HCT116 (cell line): ENCODE data around the gene COX6B2. TPM values are rescaled to one million over a fixed set of nuclear protein-coding genes. Genes with fewer than 3 reads are reported as not detected.

ENCODE experiments used
- ATAC-seq: fragments of 200-7000 bp; cut with Tn5 transposase; 2 replicates; pipeline ENCODE4 v1.9.1; 2020; ENCODE audit warnings: mild to moderate bottlenecking, moderate library complexity
- BruUV-seq: library from RNA; stranded (reverse); fragments of 400-500 nt; replicated peaks from 2 replicates; lab custom pipeline; 2021; lab: Mats Ljungman, UMichigan
- CTCF ChIA-PET: fragments of 300-600 bp; sonication (Branson Sonifier 250); formaldehyde crosslinking; loops from one replicate; lab custom pipeline; 2021; ENCODE audit warnings: antibody characterized with exemption; lab: Charles Lee
- POLR2A ChIA-PET: fragments of 300-600, 350-600 bp; sonication (Branson Sonifier 250); formaldehyde crosslinking; loops from one replicate; lab custom pipeline; 2021; ENCODE audit warnings: antibody characterized with exemption; lab: Charles Lee
- RAD21 ChIA-PET, 2 experiments: fragments of 300-600 bp; sonication (Branson Sonifier 250); formaldehyde crosslinking; loops; one replicate each; lab custom pipeline; 2023; ENCODE audit warnings: low total read pairs in 2 of 2; ENCODE audit not compliant: uncharacterized antibody in 2 of 2, unreplicated experiment in 2 of 2, low non-redundant PET in 1 of 2; lab: Charles Lee
- DNase-seq: peaks from one replicate; pipeline ENCODE4 v3.0.0-alpha.2; 2010; ENCODE audit warnings: low read depth, low spot score
- H2AFZ ChIP-seq: fragments of 200-600 bp; shearing (Covaris generic), sonication (generic); 2 replicates; pipeline ENCODE4 v1.6.1; 2017; ENCODE audit warnings: low read depth, mixed run types, mixed read lengths, antibody characterized with exemption, low read length; ENCODE audit not compliant: poor library complexity, severe bottlenecking
- H3K27ac ChIP-seq: 2 replicates; pipeline ENCODE4 v1.5.1; 2012; ENCODE audit warnings: low read depth, low read length
- H3K27me3 ChIP-seq: fragments of 200-600 bp; sonication (generic); 2 replicates; pipeline ENCODE4 v1.6.1; 2016; ENCODE audit warnings: mixed run types, low read length, mixed read lengths; ENCODE audit not compliant: insufficient read depth
- H3K36me3 ChIP-seq, 2 experiments: fragments of 200-500 bp in 1 of 2; fragments of 200-600 bp in 1 of 2; sonication (Bioruptor generic) in 1 of 2; sonication (generic) in 1 of 2; 2 replicates each; pipeline versions ENCODE4 v1.5.1 to v1.6.1; 2014 to 2016; ENCODE audit warnings: low read length in 2 of 2, inconsistent platforms in 1 of 2, mixed read lengths in 1 of 2, mixed run types in 1 of 2; ENCODE audit not compliant: insufficient read depth in 2 of 2, control insufficient read depth in 1 of 2
- H3K4me1 ChIP-seq, 2 experiments: fragments of 200-600 bp in 1 of 2; sonication (generic) in 1 of 2; 2 replicates each; pipeline versions ENCODE4 v1.5.1 to v1.6.1; 2012 to 2017; ENCODE audit warnings: low read length in 2 of 2, inconsistent platforms in 1 of 2, mild to moderate bottlenecking in 1 of 2, mixed read lengths in 1 of 2, mixed run types in 1 of 2, moderate library complexity in 1 of 2; ENCODE audit not compliant: insufficient read depth in 2 of 2, control insufficient read depth in 1 of 2
- H3K4me2 ChIP-seq: fragments of 200-600 bp; sonication (generic); 2 replicates; pipeline ENCODE4 v1.6.1; 2017; ENCODE audit warnings: mixed run types, low read length, mixed read lengths
- H3K4me3 ChIP-seq, 2 experiments: fragments of 200-600 bp in 1 of 2; sonication (generic) in 1 of 2; replicated peaks in 1 of 2; 2 replicates each; pipeline ENCODE4 v1.5.1; 2011 to 2016; ENCODE audit warnings: low read length in 2 of 2, control low read depth in 1 of 2, low read depth in 1 of 2, mild to moderate bottlenecking in 1 of 2, mixed read lengths in 1 of 2, mixed run types in 1 of 2
- H3K79me2 ChIP-seq: fragments of 200-600 bp; sonication (generic); 2 replicates; pipeline ENCODE4 v1.6.1; 2017; ENCODE audit warnings: mild to moderate bottlenecking, mixed run types, low read length, moderate library complexity, mixed read lengths; ENCODE audit not compliant: insufficient read depth
- H3K9ac ChIP-seq: fragments of 200-600 bp; sonication (generic); 2 replicates; pipeline ENCODE4 v1.6.1; 2016; ENCODE audit warnings: low read length, mixed read lengths
- H3K9me2 ChIP-seq: fragments of 200-600 bp; sonication (generic), shearing (Covaris generic); 2 replicates; pipeline ENCODE4 v1.6.1; 2017; ENCODE audit warnings: mixed run types, mild to moderate bottlenecking, moderate library complexity; ENCODE audit not compliant: insufficient read depth
- H3K9me3 ChIP-seq, 2 experiments: fragments of 200-500 bp in 1 of 2; fragments of 200-600 bp in 1 of 2; sonication (Bioruptor generic) in 1 of 2; sonication (generic) in 1 of 2; 2 replicates each; pipeline ENCODE4 v1.6.1; 2014 to 2017; ENCODE audit warnings: low read length in 2 of 2, mixed read lengths in 2 of 2, inconsistent platforms in 1 of 2, low read depth in 1 of 2, mild to moderate bottlenecking in 1 of 2, mixed run types in 1 of 2, moderate library complexity in 1 of 2; ENCODE audit not compliant: control insufficient read depth in 1 of 2, insufficient read depth in 1 of 2
- H4K20me1 ChIP-seq: fragments of 200-600 bp; sonication (generic), shearing (Covaris generic); 2 replicates; pipeline ENCODE4 v1.6.1; 2017; ENCODE audit warnings: mixed run types, mild to moderate bottlenecking, moderate library complexity; ENCODE audit not compliant: insufficient read depth
- ATF3 ChIP-seq: IDR thresholded peaks from 2 replicates; pipeline ENCODE4 v1.6.1; 2012
- CBX3 ChIP-seq: IDR thresholded peaks from 2 replicates; pipeline ENCODE4 v1.6.1; 2012; ENCODE audit warnings: low read depth
- CTCF ChIP-seq, 3 experiments: fragments of 200-600 bp in 1 of 3; sonication (generic) in 1 of 3; IDR thresholded peaks in 2 of 3; conservative IDR thresholded peaks in 1 of 3; 2 replicates each; pipeline ENCODE4 v1.5.1; 2012 to 2017; ENCODE audit warnings: low read depth in 2 of 3, low read length in 2 of 3, antibody characterized with exemption in 1 of 3, borderline replicate concordance in 1 of 3, control low read depth in 1 of 3, mild to moderate bottlenecking in 1 of 3, mixed read lengths in 1 of 3, mixed run types in 1 of 3, moderate library complexity in 1 of 3; ENCODE audit not compliant: insufficient read depth in 1 of 3
- EGR1 ChIP-seq: IDR thresholded peaks from 2 replicates; pipeline ENCODE4 v1.6.1; 2012; ENCODE audit warnings: low read depth
- ELF1 ChIP-seq: IDR thresholded peaks from 2 replicates; pipeline ENCODE4 v1.6.1; 2012; ENCODE audit warnings: low read depth, borderline replicate concordance
- EZH2 ChIP-seq: fragments of 200-600 bp; sonication (generic); IDR thresholded peaks from 2 replicates; pipeline ENCODE4 v1.6.1; 2017; ENCODE audit warnings: antibody characterized with exemption, mixed run types
- EZH2phosphoT487 ChIP-seq: fragments of 200-600 bp; IDR thresholded peaks from 2 replicates; pipeline ENCODE4 v1.6.1; 2018; ENCODE audit warnings: antibody characterized with exemption, borderline replicate concordance
- FOSL1 ChIP-seq: IDR thresholded peaks from 2 replicates; pipeline ENCODE4 v1.6.1; 2012; ENCODE audit warnings: low read depth
- MAX ChIP-seq: IDR thresholded peaks from 2 replicates; pipeline ENCODE4 v1.6.1; 2012
- POLR2A ChIP-seq: IDR thresholded peaks from 2 replicates; pipeline ENCODE4 v1.7.0; 2011; ENCODE audit warnings: borderline replicate concordance; ENCODE audit not compliant: insufficient read depth, insufficient read length; ENCODE audit errors: extremely low read depth
- RAD21 ChIP-seq: IDR thresholded peaks from 2 replicates; pipeline ENCODE4 v1.6.1; 2012; ENCODE audit warnings: low read depth, mild to moderate bottlenecking
- REST ChIP-seq: IDR thresholded peaks from 2 replicates; pipeline ENCODE4 v1.6.1; 2012; ENCODE audit warnings: low read depth
- SIN3A ChIP-seq: IDR thresholded peaks from 2 replicates; pipeline ENCODE4 v1.6.1; 2012; ENCODE audit warnings: low read depth
- SP1 ChIP-seq: IDR thresholded peaks from 2 replicates; pipeline ENCODE4 v1.6.1; 2012; ENCODE audit warnings: low read depth
- SRF ChIP-seq: IDR thresholded peaks from 2 replicates; pipeline ENCODE4 v1.6.1; 2012; ENCODE audit warnings: low read depth
- TCF7L2 ChIP-seq: IDR thresholded peaks from 2 replicates; pipeline ENCODE4 v1.7.0; 2011; ENCODE audit warnings: borderline replicate concordance, inconsistent platforms; ENCODE audit not compliant: insufficient read depth, insufficient read length; ENCODE audit errors: extremely low read depth
- YY1 ChIP-seq: IDR thresholded peaks from 2 replicates; pipeline ENCODE4 v1.6.1; 2011; ENCODE audit warnings: low read length, low read depth, moderate library complexity, mild to moderate bottlenecking; ENCODE audit not compliant: insufficient replicate concordance; ENCODE audit errors: extremely low read depth
- ZBTB33 ChIP-seq: IDR thresholded peaks from 2 replicates; pipeline ENCODE4 v1.6.1; 2011; ENCODE audit warnings: mild to moderate bottlenecking, low read length, moderate library complexity; ENCODE audit not compliant: insufficient replicate concordance; ENCODE audit errors: extremely low read depth
- ZNF274 ChIP-seq: fragments of 200-500 bp; sonication (Bioruptor generic); IDR thresholded peaks from 2 replicates; pipeline ENCODE4 v1.6.1; 2014; ENCODE audit warnings: mild to moderate bottlenecking, low read depth, low read length, inconsistent platforms
- intact Hi-C: fragments of 100-400 bp; cut with micrococcal nuclease; formaldehyde crosslinking; loops from 2 replicates; pipeline ENCODE4 v1.10.0; 2022
- total RNA-seq: library from RNA; stranded (reverse); gene quantifications from one replicate; pipeline ENCODE4 v1.2.1, GENCODE V29; 2021; ENCODE audit not compliant: unreplicated experiment

Gene COX6B2
- total RNA-seq, 1 experiment from 2014 or later, result 2.4 TPM

- Histone ChIP-seq H3K4me1 (no peaks in the 10 kb centered on the region), H3K79me2 (no peaks in the 10 kb centered on the region), H3K9me2 (no peaks in the 10 kb centered on the region), H2AFZ (no peak overlapping the region), H3K27me3 (no peaks in the 10 kb centered on the region), H3K36me3 (no peaks in the 10 kb centered on the region), H3K4me2 (no peak overlapping the region), H3K4me3 (no peak overlapping the region), H3K9ac (no peak overlapping the region), H4K20me1 (no peaks in the 10 kb centered on the region), H3K27ac (no peak overlapping the region), H3K9me3 (no peaks in the 10 kb centered on the region)
- intact Hi-C loops, result no loop called here
- ChIA-PET CTCF (no interaction called here), RAD21 (interaction anchor here in 1 of 2 experiments (0.7 kb wide), 1 partner anchor 61 kb away, joined by 7 read pairs; no protein-coding TSS in a partner anchor), POLR2A (interaction anchor here (0.8 kb wide), 1 partner anchor 29 kb away, joined by 3 read pairs; no protein-coding TSS in a partner anchor)
- ATAC-seq (no peak), DNase-seq (no peak)
- no TSS peak for BruUV-seq
- TF ChIP-seq ATF3 (no peak), ZBTB33 (no peak), TCF7L2 (no peak), EGR1 (no peak), SP1 (no peak), EZH2 (no peak), REST (no peak), FOSL1 (no peak), EZH2phosphoT487 (no peak), YY1 (no peak), RAD21 (no peak), CTCF (IDR thresholded peaks at IDR 0.05 in 2 of 3, conservative IDR thresholded peaks at IDR 0.05 in 1 of 3; ENCODE audit: borderline replicate concordance in 1 of 3, insufficient read depth in 1 of 3, low read depth in 2 of 3, low read length in 2 of 3) (no peak), SRF (no peak), MAX (no peak), CBX3 (no peak), SIN3A (no peak), POLR2A (no peak), ZNF274 (no peak), ELF1 (no peak)
These were observed 7.9 kb upstream of the COX6B2 start for GRCh38 chr19:55362174-55362989.
